Measurements from ENCODE around the gene UBN2.

DNA sequence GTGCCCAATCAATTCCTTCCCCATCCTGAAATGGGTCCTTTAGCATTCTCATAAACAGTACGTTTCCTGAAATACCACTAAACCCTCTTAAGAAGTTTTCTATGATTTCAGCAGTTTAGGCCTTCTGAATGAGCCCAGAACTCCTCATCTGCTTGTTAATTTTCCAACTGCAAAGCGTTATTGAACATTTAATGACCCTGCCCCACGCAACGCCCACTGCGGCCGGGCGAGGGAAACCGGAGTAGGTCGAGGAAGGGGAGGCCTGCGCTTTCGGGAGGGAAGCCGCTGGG lies 608 bp upstream of the UBN2 start:
- TF ChIP-seq, protein P1, sequence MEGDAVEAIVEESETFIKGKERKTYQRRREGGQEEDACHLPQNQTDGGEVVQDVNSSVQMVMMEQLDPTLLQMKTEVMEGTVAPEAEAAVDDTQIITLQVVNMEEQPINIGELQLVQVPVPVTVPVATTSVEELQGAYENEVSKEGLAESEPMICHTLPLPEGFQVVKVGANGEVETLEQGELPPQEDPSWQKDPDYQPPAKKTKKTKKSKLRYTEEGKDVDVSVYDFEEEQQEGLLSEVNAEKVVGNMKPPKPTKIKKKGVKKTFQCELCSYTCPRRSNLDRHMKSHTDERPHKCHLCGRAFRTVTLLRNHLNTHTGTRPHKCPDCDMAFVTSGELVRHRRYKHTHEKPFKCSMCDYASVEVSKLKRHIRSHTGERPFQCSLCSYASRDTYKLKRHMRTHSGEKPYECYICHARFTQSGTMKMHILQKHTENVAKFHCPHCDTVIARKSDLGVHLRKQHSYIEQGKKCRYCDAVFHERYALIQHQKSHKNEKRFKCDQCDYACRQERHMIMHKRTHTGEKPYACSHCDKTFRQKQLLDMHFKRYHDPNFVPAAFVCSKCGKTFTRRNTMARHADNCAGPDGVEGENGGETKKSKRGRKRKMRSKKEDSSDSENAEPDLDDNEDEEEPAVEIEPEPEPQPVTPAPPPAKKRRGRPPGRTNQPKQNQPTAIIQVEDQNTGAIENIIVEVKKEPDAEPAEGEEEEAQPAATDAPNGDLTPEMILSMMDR (IDR thresholded peaks at IDR 0.05) = no peak
- TF ChIP-seq POLR2A (IDR thresholded peaks at IDR 0.05) = no peak
